Measurements from ENCODE around the gene AKT1S1. TPM values are rescaled to one million over a fixed set of nuclear protein-coding genes. Genes with fewer than 3 reads are reported as not detected.

Gene AKT1S1
- total and polyA plus RNA-seq, 2 donors (not counting 3 experiments of a cell fraction or from before 2014, with no cell fraction given) = 64.2 to 68.3 TPM

DNA sequence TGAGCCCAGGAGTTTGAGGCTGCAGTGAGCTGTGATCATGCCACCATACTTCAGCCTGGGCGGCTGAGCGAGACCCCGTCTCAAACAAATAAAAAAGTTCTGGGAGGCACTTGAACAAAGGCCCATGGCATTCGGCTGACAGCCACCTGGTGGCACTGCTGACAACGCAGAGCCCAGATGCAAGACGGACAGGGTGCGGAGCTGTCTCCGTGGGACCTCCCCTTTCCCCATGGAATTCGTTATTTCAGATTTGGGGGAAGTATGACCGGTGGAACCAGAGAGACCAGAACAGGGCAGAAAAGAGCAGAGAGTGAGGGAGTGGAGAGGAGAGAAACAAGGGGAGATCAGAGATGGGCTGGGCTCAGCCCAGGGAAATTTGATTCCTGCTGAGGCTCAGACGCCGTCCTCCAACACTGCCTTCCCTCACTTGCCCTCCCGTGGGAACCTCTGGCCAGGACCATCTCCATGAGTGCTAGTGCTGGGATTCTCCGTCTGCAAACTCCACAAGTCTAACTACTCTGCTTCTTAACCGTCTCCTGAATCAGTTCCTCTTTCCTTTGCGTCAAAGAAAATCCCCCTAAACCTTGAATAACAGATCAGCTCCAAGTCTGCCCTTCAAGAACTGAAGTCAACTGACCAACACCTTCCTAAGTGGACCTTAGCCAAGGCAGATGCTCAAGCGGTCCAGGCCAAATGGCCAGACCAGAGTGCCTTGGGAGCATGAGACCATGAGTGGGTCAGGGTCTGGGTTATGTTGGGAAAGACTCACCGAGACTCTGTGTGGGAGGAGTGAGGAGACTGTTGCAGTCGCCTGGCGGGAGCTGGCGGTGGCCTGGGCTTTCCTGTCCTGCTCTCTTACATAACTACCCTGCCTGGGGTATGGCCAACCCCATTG is 39.9 kb upstream of the AKT1S1 start:
- BruUV-seq (replicated peaks) = no TSS peak
- FAIRE-seq (no peak), DNase-seq (ENCODE audit: low read depth, low spot score) (no peak)
- POLR2A ChIA-PET = no interaction called here
- CTCF ChIA-PET = interaction anchor here (1.1 kb wide), 1 partner anchor 12 kb away, joined by 3 read pairs; no protein-coding TSS in a partner anchor
- no peak overlapping the region for H3K9ac ChIP-seq (replicated peaks; ENCODE audit: extremely low read depth, insufficient read depth, low read length)
- no peaks in the 10 kb centered on the region for H3K9me3 ChIP-seq (replicated peaks; ENCODE audit: control insufficient read depth, insufficient read depth, low read length)
- no peaks in the 10 kb centered on the region for H3K9me1 ChIP-seq (replicated peaks; ENCODE audit: control insufficient read depth, extremely low read depth, insufficient read depth, low read length)
- H3K27ac ChIP-seq (ENCODE audit: insufficient read depth, low read depth, low read length) = no peak overlapping the region
- TF ChIP-seq GATA2 (IDR thresholded peaks at IDR 0.05; ENCODE audit: insufficient read depth, insufficient read length, low read depth, low read length) (no peak), MYC (IDR thresholded peaks at IDR 0.05; ENCODE audit: low read depth, low read length) (no peak), POLR2A (IDR thresholded peaks at IDR 0.05; ENCODE audit: low read depth, low read length) (no peak), FOS (IDR thresholded peaks at IDR 0.05; ENCODE audit: borderline replicate concordance, insufficient read depth, low read length) (no peak), MAX (IDR thresholded peaks at IDR 0.05; ENCODE audit: insufficient read depth, insufficient read length) (no peak), EZH2 (IDR thresholded peaks at IDR 0.05; ENCODE audit: borderline replicate concordance, low read depth, low read length, severe bottlenecking) (no peak)
- H4K20me1 ChIP-seq (replicated peaks; ENCODE audit: control insufficient read depth, extremely low read depth, insufficient read depth, low read length) = no peaks in the 10 kb centered on the region
- no peak overlapping the region for H2AFZ ChIP-seq (ENCODE audit: low read depth, low read length)
- no peak overlapping the region for H3K4me3 ChIP-seq (replicated peaks in 1 of 3; ENCODE audit: insufficient read depth in 1 of 3, low read depth in 1 of 3, low read length in 3 of 3)
- dilution Hi-C loops (cut with MboI; ENCODE audit: extremely low pct_ligation_motif_present, low sequenced_read_pairs) (no loop called here), intact Hi-C loops (cut with micrococcal nuclease) (no loop called here)
- H3K36me3 ChIP-seq (ENCODE audit: control insufficient read depth in 2 of 2, extremely low read depth in 1 of 2, insufficient read depth in 2 of 2, low read length in 2 of 2) = peaks cover 6 to 18% of the 10 kb centered on the region in 2 experiments
- H3K79me2 ChIP-seq (ENCODE audit: control insufficient read depth, insufficient read depth, low read length) = peaks cover 57% of the 10 kb centered on the region
- H3K4me1 ChIP-seq (ENCODE audit: control insufficient read depth, extremely low read depth, insufficient read depth, low read length) = no peaks in the 10 kb centered on the region
- H3K27me3 ChIP-seq (ENCODE audit: control insufficient read depth in 2 of 2, insufficient read depth in 2 of 2, low read length in 2 of 2) = no peaks in the 10 kb centered on the region
- no peak overlapping the region for H3K4me2 ChIP-seq (ENCODE audit: insufficient read depth, low read length)

- dilution Hi-C loops (cut with MboI; ENCODE audit: extremely low pct_ligation_motif_present, low sequenced_read_pairs) (no loop called here), intact Hi-C loops (cut with micrococcal nuclease) (no loop called here)
- DNase-seq (ENCODE audit: low read depth, low spot score) (no peak), FAIRE-seq (no peak)
- Histone ChIP-seq H3K4me2 (ENCODE audit: insufficient read depth, low read length) (no peak overlapping the region), H3K4me1 (ENCODE audit: control insufficient read depth, extremely low read depth, insufficient read depth, low read length) (no peaks in the 10 kb centered on the region), H3K4me3 (replicated peaks in 1 of 3; ENCODE audit: insufficient read depth in 1 of 3, low read depth in 1 of 3, low read length in 3 of 3) (no peak overlapping the region), H3K9me3 (replicated peaks; ENCODE audit: control insufficient read depth, insufficient read depth, low read length) (no peaks in the 10 kb centered on the region), H3K27me3 (ENCODE audit: control insufficient read depth in 2 of 2, insufficient read depth in 2 of 2, low read length in 2 of 2) (no peaks in the 10 kb centered on the region), H3K27ac (ENCODE audit: insufficient read depth, low read depth, low read length) (no peak overlapping the region), H3K9me1 (replicated peaks; ENCODE audit: control insufficient read depth, extremely low read depth, insufficient read depth, low read length) (no peaks in the 10 kb centered on the region), H4K20me1 (replicated peaks; ENCODE audit: control insufficient read depth, extremely low read depth, insufficient read depth, low read length) (no peaks in the 10 kb centered on the region), H2AFZ (ENCODE audit: low read depth, low read length) (no peak overlapping the region), H3K79me2 (ENCODE audit: control insufficient read depth, insufficient read depth, low read length) (peaks cover 38% of the 10 kb centered on the region), H3K36me3 (ENCODE audit: control insufficient read depth in 2 of 2, extremely low read depth in 1 of 2, insufficient read depth in 2 of 2, low read length in 2 of 2) (peaks cover 6 to 14% of the 10 kb centered on the region in 2 experiments), H3K9ac (replicated peaks; ENCODE audit: extremely low read depth, insufficient read depth, low read length) (no peak overlapping the region)
- no TSS peak for BruUV-seq (replicated peaks)
- no peak for TF ChIP-seq MAX (IDR thresholded peaks at IDR 0.05; ENCODE audit: insufficient read depth, insufficient read length)
- ChIA-PET CTCF (no interaction called here), POLR2A (no interaction called here)
These were observed 38.1 kb upstream of the AKT1S1 start for GRCh38 chr19:49915271-49915670.

Data from endothelial cell of umbilical vein (primary cell).